ENCODE data around the gene SSX4B.
"Not testable (repeated sequence)": the region's sequence is repeated elsewhere in the genome, so short reads cannot be mapped to it uniquely, and the experiment has no call there.

Gene SSX4B

DNA sequence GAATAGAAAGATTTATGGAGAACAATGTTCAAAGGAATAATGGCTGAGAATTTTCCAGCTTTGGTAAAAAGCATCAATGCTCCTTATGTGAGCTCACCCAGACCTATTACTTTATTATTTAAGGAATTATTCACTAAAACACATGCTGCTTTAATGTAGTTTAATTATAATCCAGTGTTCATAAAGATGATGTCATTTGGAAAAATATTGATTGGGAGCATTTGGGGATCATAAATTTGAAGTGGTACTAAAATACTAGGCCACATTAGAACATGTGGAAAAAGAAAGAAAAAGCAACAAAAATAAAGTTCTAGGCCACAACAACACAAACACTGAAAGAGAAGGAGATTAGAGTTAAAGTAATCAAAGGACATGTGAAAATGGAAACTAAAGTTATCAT, 38.3 kb upstream of the SSX4B start:
- no peak for TF ChIP-seq CTCF (IDR thresholded peaks at IDR 0.05; ENCODE audit: low read depth, low read length)

GRCh38 chrX:48447201-48447600, 35.4 kb upstream of the SSX4B start:
- DNase-seq (ENCODE audit: extremely low read depth, low read depth), result not testable (repeated sequence)

More for the DNA sequence above, 38.3 kb upstream of the SSX4B start:
- DNase-seq (ENCODE audit: extremely low read depth, low read depth), result no peak

- DNase-seq (ENCODE audit: extremely low read depth, low read depth), result not testable (repeated sequence)
These were observed 22.0 kb upstream of the SSX4B start for GRCh38 chrX:48433713-48434112.

DNA sequence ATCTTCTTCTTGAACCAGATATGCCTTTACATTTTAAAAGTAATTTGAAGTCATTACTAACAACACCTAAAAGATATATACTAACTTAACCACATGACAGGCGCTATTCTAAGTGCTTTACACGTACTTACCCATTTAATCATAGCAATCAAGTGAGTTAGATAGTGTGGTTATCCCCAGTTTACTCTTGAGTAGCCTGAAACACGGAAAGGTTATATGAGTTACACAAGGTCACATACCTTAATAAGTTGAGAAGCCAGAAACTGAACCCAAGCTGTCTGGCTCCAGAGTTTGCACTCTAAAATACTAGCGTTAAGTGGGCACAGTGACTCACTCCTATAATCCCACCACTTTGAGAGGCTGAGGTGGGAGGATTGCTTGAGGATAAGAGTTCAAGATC, 18.4 kb upstream of the SSX4B start:
- not testable (repeated sequence) for DNase-seq (ENCODE audit: extremely low read depth, low read depth)

- not testable (repeated sequence) for DNase-seq (ENCODE audit: extremely low read depth, low read depth)
These were observed 17.8 kb upstream of the SSX4B start for GRCh38 chrX:48429606-48430005.

GRCh38 chrX:48427027-48427716, 15.4 kb upstream of the SSX4B start:
- DNase-seq (ENCODE audit: extremely low read depth, low read depth), result not testable (repeated sequence)

GRCh38 chrX:48397825-48398224, 13.9 kb downstream of the SSX4B start:
- DNase-seq (ENCODE audit: extremely low read depth, low read depth), result not testable (repeated sequence)

GRCh38 chrX:48396931-48397330, 14.8 kb downstream of the SSX4B start:
- not testable (repeated sequence) for DNase-seq (ENCODE audit: extremely low read depth, low read depth)

GRCh38 chrX:48383239-48383638, 28.5 kb downstream of the SSX4B start, which contains the start of gene SSX4:
SSX4 (plus strand) TSS chrX:48383539; CDS start chrX:48384054, 515 bp downstream.
- not testable (repeated sequence) for DNase-seq (ENCODE audit: extremely low read depth, low read depth)

GRCh38 chrX:48370408-48370807, 41.4 kb downstream of the SSX4B start:
- not testable (repeated sequence) for DNase-seq (ENCODE audit: extremely low read depth, low read depth)

DNA sequence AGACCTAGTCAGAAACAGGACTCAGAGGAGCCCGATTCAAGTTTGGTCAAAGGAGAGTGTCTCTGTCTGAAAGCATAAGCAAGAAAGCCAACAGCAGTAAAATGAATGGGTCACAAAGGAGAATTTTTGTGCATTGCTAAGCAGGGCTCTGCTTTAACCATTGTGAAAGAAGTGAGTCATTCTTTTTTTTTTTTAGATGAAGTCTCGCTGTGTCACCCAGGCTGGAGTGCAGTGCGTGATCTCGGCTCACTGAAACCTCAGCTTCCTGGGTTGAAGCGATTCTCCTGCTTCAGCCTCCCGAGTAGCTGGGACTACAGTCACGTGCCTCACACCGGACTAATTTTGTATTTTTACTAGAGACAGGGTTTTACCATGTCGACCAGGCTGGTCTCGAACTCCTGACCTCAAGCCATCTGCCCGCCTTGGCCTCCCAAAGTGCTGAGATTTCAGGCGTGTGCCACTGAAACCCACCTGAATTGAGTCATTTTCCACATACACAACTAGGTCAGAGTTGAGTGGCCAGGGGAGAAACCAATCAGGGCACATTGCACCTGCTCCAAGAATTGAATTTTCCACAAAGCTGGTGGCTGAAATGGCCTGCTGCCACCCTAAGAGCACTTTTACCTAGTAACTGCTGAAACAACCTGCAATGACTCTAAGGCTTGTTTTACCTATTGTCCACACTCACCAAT, 43.9 kb downstream of the SSX4B start:
- DNase-seq (ENCODE audit: extremely low read depth, low read depth), result not testable (repeated sequence)

DNA sequence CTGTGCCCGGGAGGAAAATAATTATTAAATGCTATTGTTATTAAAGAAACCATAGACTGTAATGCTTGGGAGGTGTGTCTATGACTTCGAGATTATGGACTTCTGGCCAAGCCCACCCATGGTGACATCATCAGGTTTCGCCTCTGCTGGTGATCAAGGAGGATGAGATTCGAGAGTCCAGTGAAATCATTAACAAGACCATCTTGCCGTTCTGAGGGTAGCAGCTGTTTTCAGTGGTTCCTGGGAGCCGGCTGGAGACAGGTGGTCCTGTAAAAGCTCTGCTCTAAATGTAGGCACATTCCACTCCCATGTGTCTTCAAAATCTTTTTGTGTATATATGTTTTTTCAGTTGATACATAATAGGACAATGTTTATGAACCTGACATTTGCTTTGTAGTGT, 52.5 kb downstream of the SSX4B start:
- not testable (repeated sequence) for DNase-seq (ENCODE audit: extremely low read depth, low read depth)

DNA sequence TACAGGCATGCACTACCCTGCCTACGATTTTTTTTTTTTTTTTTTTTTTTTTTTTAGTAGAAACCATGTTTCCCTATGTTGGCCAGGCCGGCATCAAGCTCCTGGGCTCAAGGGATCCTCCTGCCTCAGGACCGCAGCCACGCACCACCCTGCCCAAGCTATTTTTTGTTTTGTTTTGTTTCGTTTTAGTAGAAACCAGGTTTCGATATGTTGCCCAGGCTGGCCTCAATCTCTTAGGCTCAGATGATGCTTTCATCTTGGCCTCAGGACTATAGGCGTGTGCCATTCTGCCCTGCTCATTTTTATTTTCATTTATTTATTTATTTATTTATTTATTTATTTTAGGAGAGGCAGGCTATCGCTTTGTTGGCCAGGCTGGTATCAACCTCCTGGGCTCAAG, 54.1 kb downstream of the SSX4B start:
- no peak for TF ChIP-seq CTCF (IDR thresholded peaks at IDR 0.05; ENCODE audit: low read depth, low read length)
- no peak for DNase-seq (ENCODE audit: extremely low read depth, low read depth)

DNA sequence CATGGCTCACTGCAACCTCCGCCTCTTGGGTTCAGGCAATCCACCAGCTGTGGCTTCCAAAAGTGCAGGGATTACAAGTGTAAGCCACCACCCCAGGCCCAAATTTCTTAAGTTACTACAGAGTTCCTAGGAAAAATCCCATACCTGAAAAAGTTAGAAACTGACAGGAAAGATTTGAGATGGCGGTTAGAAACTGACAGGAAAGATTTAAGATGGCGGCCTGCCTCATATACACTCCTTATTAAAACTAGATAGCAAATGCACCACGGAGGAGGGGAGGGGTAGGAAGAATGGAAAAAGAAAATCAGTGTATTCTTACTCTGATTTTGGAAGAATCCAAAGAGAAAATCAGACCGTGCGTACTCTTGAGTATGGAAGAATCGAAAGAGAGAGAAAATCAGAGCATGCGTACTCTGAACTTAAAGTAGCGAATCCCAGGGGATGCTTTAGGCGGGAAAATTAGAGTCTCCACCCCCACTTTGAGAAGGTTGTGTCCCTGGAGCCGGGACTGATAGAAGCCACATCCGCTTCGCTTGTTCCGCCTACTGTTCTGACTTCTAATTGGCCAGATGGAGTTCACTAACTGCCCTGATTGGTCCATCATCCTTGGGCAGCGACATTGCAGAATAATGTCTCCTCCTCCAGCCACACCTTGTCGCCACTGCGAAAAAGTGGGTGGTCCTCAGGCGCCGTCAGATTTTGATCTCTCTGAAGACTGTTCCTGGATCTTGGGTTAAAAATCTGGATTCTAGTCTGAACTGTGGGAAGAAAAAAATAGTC, 55.3 kb downstream of the SSX4B start, which contains the start of gene SSX3:
SSX3 (minus strand) TSS at position 389 of the 780 bp plus-strand sequence. CDS start 1,454 bp downstream, outside the sequence.
- DNase-seq (ENCODE audit: extremely low read depth, low read depth), result not testable (repeated sequence)

Data from AG09319 (cell line).